ENCODE measurements around the gene ASTN1.

DNA sequence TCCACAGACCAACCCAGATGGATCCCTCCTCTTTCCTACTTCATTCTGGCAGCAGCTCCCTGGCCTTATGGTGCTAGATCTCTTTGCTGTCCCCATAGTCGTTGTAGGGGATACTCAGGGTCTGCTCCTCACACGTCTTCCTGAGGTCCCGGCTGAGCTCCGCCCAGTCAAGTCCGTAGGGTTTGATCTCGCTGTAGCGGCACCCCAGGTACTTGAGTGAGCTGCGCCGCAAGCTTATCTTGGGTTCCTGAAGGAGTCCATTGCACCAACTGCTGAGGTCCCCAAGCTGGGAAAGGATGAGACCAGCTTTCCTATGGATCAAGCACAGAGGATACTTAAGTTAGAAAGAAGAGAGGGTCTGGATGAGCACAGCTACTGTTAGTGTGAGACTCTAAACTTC lies 300.3 kb downstream of the ASTN1 start:
- no peak for TF ChIP-seq POLR2AphosphoS5 (IDR thresholded peaks at IDR 0.05; ENCODE audit: low read depth, low read length)
- no peak for TF ChIP-seq POLR2A (IDR thresholded peaks at IDR 0.05; ENCODE audit: low read depth, low read length)
- no peak for TF ChIP-seq SPI1 (IDR thresholded peaks at IDR 0.05; ENCODE audit: low read depth, low read length)
- TF ChIP-seq PAX5 (IDR thresholded peaks at IDR 0.05; ENCODE audit: insufficient read depth, low read length, severe bottlenecking), result no peak
- TF ChIP-seq POU2F2 (IDR thresholded peaks at IDR 0.05; ENCODE audit: low read depth, low read length), result no peak
- no peak for TF ChIP-seq TAF1 (IDR thresholded peaks at IDR 0.05; ENCODE audit: low read depth, low read length)

All from GM12891 (cell line).